H1 (cell line): ENCODE results near the gene ARRB1. TPM values are rescaled to one million over a fixed set of nuclear protein-coding genes. Genes with fewer than 3 reads are reported as not detected.

Experiments
- CTCF ChIA-PET: fragments of 300-600 bp; sonication (Branson Sonifier 250); formaldehyde crosslinking; loops from one replicate; lab custom pipeline; 2021; ENCODE audit not compliant: partially characterized antibody; lab: Charles Lee
- POLR2A ChIA-PET: fragments of 300-600 bp; sonication (Branson Sonifier 250); formaldehyde crosslinking; loops from one replicate; lab custom pipeline; 2021; ENCODE audit warnings: inconsistent platforms; ENCODE audit not compliant: partially characterized antibody; lab: Charles Lee
- DNase-seq, 2 experiments: peaks; one replicate each; pipeline versions ENCODE4 v3.0.0 to v3.0.0-alpha.2; 2010 to 2022; ENCODE audit warnings: low spot score in 2 of 2, low read depth in 1 of 2, mixed read lengths in 1 of 2
- FAIRE-seq: peaks from 2 replicates; lab custom pipeline; 2011; peaks lifted over from hg19 to GRCh38; lab: Jason Lieb, UNC
- H2AFZ ChIP-seq: 2 replicates; pipeline ENCODE4 v1.8.1; 2012; ENCODE audit warnings: low read length, inconsistent platforms
- H2AK5ac ChIP-seq: 2 replicates; pipeline ENCODE4 v1.6.1; 2013; ENCODE audit warnings: low read depth, low read length
- H2BK120ac ChIP-seq: replicated peaks from 2 replicates; pipeline ENCODE3; 2013; ENCODE audit warnings: low read depth, low read length, inconsistent platforms
- H2BK12ac ChIP-seq: 2 replicates; pipeline ENCODE4 v1.6.1; 2013; ENCODE audit warnings: low read depth, low read length
- H2BK15ac ChIP-seq: 2 replicates; pipeline ENCODE4 v1.6.1; 2013; ENCODE audit warnings: low read length
- H2BK20ac ChIP-seq: 2 replicates; pipeline ENCODE4 v1.6.1; 2013; ENCODE audit warnings: low read length
- H2BK5ac ChIP-seq: 2 replicates; pipeline ENCODE4 v1.6.1; 2013; ENCODE audit warnings: low read depth, low read length
- H3K14ac ChIP-seq: 2 replicates; pipeline ENCODE4 v1.6.1; 2013; ENCODE audit warnings: inconsistent platforms; ENCODE audit not compliant: insufficient read length
- H3K18ac ChIP-seq: 2 replicates; pipeline ENCODE4 v1.6.1; 2013; ENCODE audit warnings: low read length; ENCODE audit errors: extremely low read depth
- H3K23ac ChIP-seq: 2 replicates; pipeline ENCODE4 v1.6.1; 2013; ENCODE audit warnings: inconsistent platforms; ENCODE audit not compliant: insufficient read length
- H3K23me2 ChIP-seq: 2 replicates; pipeline ENCODE4 v1.6.1; 2013; ENCODE audit warnings: low read depth, low read length
- H3K27ac ChIP-seq: 2 replicates; pipeline ENCODE4 v1.6.1; 2011; ENCODE audit warnings: low read depth, low read length, inconsistent platforms
- H3K27me3 ChIP-seq, 4 experiments: replicated peaks in 1 of 4; 1 replicate in 1 of 4; 2 replicates in 3 of 4; pipeline versions ENCODE4 v1.6.1 to v1.8.1; 2011 to 2013; ENCODE audit warnings: low read length in 3 of 4, mild to moderate bottlenecking in 3 of 4, inconsistent platforms in 2 of 4, mixed read lengths in 2 of 4, moderate library complexity in 1 of 4; ENCODE audit not compliant: control insufficient read depth in 3 of 4, insufficient read depth in 3 of 4; ENCODE audit errors: extremely low read depth in 1 of 4
- H3K36me3 ChIP-seq, 4 experiments: 2 replicates each; pipeline versions ENCODE4 v1.6.1 to v1.8.1; 2011 to 2013; ENCODE audit warnings: mild to moderate bottlenecking in 4 of 4, low read length in 3 of 4, moderate library complexity in 2 of 4, control low read depth in 1 of 4, inconsistent platforms in 1 of 4; ENCODE audit not compliant: insufficient read depth in 4 of 4, control insufficient read depth in 2 of 4
- H3K4ac ChIP-seq: replicated peaks from 2 replicates; pipeline ENCODE3; 2013; ENCODE audit warnings: low read length, low read depth, mixed read lengths, inconsistent platforms; ENCODE audit not compliant: insufficient read length
- H3K4me1 ChIP-seq, 4 experiments: replicated peaks in 1 of 4; 1 replicate in 1 of 4; 2 replicates in 3 of 4; pipeline versions ENCODE4 v1.6.1 to v1.8.1; 2011 to 2013; ENCODE audit warnings: low read length in 3 of 4, inconsistent platforms in 2 of 4, mixed read lengths in 1 of 4; ENCODE audit not compliant: insufficient read depth in 4 of 4, control insufficient read depth in 3 of 4
- H3K4me2 ChIP-seq, 2 experiments: 2 replicates each; pipeline versions ENCODE4 v1.6.1 to v1.8.1; 2011 to 2013; ENCODE audit warnings: low read depth in 2 of 2, low read length in 2 of 2, control low read depth in 1 of 2, inconsistent platforms in 1 of 2, mild to moderate bottlenecking in 1 of 2; ENCODE audit not compliant: insufficient read depth in 1 of 2
- H3K4me3 ChIP-seq, 4 experiments: fragments of 200-600, 300-600 bp in 1 of 4; sonication (generic), shearing (Covaris generic), sonication (Bioruptor Twin) in 1 of 4; 2 replicates each; pipeline versions ENCODE4 v1.5.1 to v1.8.1; 2011 to 2016; ENCODE audit warnings: low read length in 4 of 4, low read depth in 3 of 4, control low read depth in 2 of 4, inconsistent platforms in 2 of 4, mild to moderate bottlenecking in 2 of 4, mixed read lengths in 1 of 4, moderate library complexity in 1 of 4; ENCODE audit not compliant: insufficient read depth in 2 of 4; ENCODE audit errors: extremely low read depth in 1 of 4
- H3K56ac ChIP-seq: replicated peaks from 2 replicates; pipeline ENCODE3; 2013; ENCODE audit warnings: low read depth, mild to moderate bottlenecking, mixed read lengths, low read length, inconsistent platforms; ENCODE audit not compliant: insufficient read length
- H3K79me1 ChIP-seq: 2 replicates; pipeline ENCODE4 v1.6.1; 2013; ENCODE audit warnings: low read depth, low read length, control low read depth
- H3K79me2 ChIP-seq, 2 experiments: 2 replicates each; pipeline versions ENCODE4 v1.6.1 to v1.8.1; 2012 to 2013; ENCODE audit warnings: low read length in 2 of 2, mild to moderate bottlenecking in 2 of 2, inconsistent platforms in 1 of 2; ENCODE audit not compliant: insufficient read depth in 2 of 2, control insufficient read depth in 1 of 2
- H3K9ac ChIP-seq, 4 experiments: replicated peaks in 1 of 4; 1 replicate in 1 of 4; 2 replicates in 3 of 4; pipeline versions ENCODE4 v1.6.1 to v1.8.1; 2011 to 2013; ENCODE audit warnings: low read depth in 3 of 4, low read length in 3 of 4, control low read depth in 2 of 4, mild to moderate bottlenecking in 2 of 4, moderate library complexity in 2 of 4, inconsistent platforms in 1 of 4; ENCODE audit errors: extremely low read depth in 1 of 4
- H3K9me3 ChIP-seq, 2 experiments: 2 replicates each; pipeline versions ENCODE4 v1.6.1 to v1.8.1; 2012 to 2013; ENCODE audit warnings: mild to moderate bottlenecking in 2 of 2, moderate library complexity in 2 of 2, control low read depth in 1 of 2, inconsistent platforms in 1 of 2, low read depth in 1 of 2, low read length in 1 of 2, mixed read lengths in 1 of 2; ENCODE audit not compliant: insufficient read depth in 2 of 2
- H4K20me1 ChIP-seq, 2 experiments: replicated peaks in 1 of 2; 2 replicates each; pipeline versions ENCODE3 to v1.8.1; 2011 to 2013; ENCODE audit warnings: inconsistent platforms in 2 of 2, low read length in 2 of 2, mild to moderate bottlenecking in 1 of 2; ENCODE audit not compliant: insufficient read depth in 2 of 2, control insufficient read depth in 1 of 2
- H4K5ac ChIP-seq: 2 replicates; pipeline ENCODE4 v1.6.1; 2013; ENCODE audit warnings: low read length, low read depth, mixed read lengths, inconsistent platforms; ENCODE audit not compliant: insufficient read length
- H4K8ac ChIP-seq: 2 replicates; pipeline ENCODE4 v1.8.0; 2013; ENCODE audit warnings: mild to moderate bottlenecking, moderate library complexity, low read length, inconsistent platforms; ENCODE audit not compliant: insufficient read depth; ENCODE audit errors: extremely low read depth
- H4K91ac ChIP-seq: replicated peaks from 2 replicates; pipeline ENCODE3; 2013; ENCODE audit warnings: low read length, mixed read lengths, inconsistent platforms; ENCODE audit not compliant: insufficient read length
- CBX8 ChIP-seq: fragments of 300-800, 300-1000 bp; sonication (generic); IDR thresholded peaks from 2 replicates; pipeline ENCODE4 v1.7.1; 2016; ENCODE audit warnings: low read depth, low read length, borderline replicate concordance
- EGR1 ChIP-seq: IDR thresholded peaks from 2 replicates; pipeline ENCODE4 v1.6.1; 2011; ENCODE audit warnings: low read depth, low read length, borderline replicate concordance
- EP300 ChIP-seq, 2 experiments: IDR thresholded peaks; 1 replicate in 1 of 2; 2 replicates in 1 of 2; pipeline ENCODE4 v1.6.1; 2011 to 2012; ENCODE audit warnings: low read depth in 2 of 2, low read length in 2 of 2, mild to moderate bottlenecking in 2 of 2, borderline replicate concordance in 1 of 2, inconsistent platforms in 1 of 2, moderate library complexity in 1 of 2
- RAD21 ChIP-seq, 2 experiments: IDR thresholded peaks in 1 of 2; conservative IDR thresholded peaks in 1 of 2; 2 replicates each; pipeline ENCODE4 v1.6.1; 2011; ENCODE audit warnings: low read depth in 2 of 2, low read length in 2 of 2, improper control_type of control experiment in 1 of 2, inconsistent platforms in 1 of 2, mild to moderate bottlenecking in 1 of 2, moderate library complexity in 1 of 2
- RXRA ChIP-seq: IDR thresholded peaks from 2 replicates; pipeline ENCODE4 v1.6.1; 2011; ENCODE audit warnings: low read depth, mild to moderate bottlenecking, low read length, moderate library complexity; ENCODE audit not compliant: insufficient read depth
- SIRT6 ChIP-seq: IDR thresholded peaks from one replicate; pipeline ENCODE4 v1.7.1; 2012; ENCODE audit warnings: low read length, inconsistent platforms
- SP1 ChIP-seq: IDR thresholded peaks from 2 replicates; pipeline ENCODE4 v1.6.1; 2011; ENCODE audit warnings: low read depth, low read length
- WGBS, 2 experiments: shearing (Covaris generic) in 1 of 2; methylation state at CpG; one replicate each; pipeline versions ENCODE4 v1.1.6 to v1.1.7; 2013 to 2015; ENCODE audit warnings: low lambda C conversion rate in 2 of 2, mixed read lengths in 2 of 2, inconsistent platforms in 1 of 2, low coverage in 1 of 2, missing lambda C conversion rate in 1 of 2; ENCODE audit not compliant: insufficient replicate concordance in 2 of 2, insufficient coverage in 1 of 2, insufficient read length in 1 of 2; ENCODE audit errors: extremely low coverage in 1 of 2, missing lambda C conversion rate in 1 of 2; 5-methylcytosine and 5-hydroxymethylcytosine counted together
- polyA plus RNA-seq, 7 experiments: library from polyadenylated mRNA; depleted of rRNA in 3 of 7; stranded (reverse) in 5 of 7; unstranded in 2 of 7; fragments of >200 nt in 5 of 7; fragments of 200-250 nt in 2 of 7; gene quantifications; 1 replicate in 5 of 7; 2 replicates in 1 of 7; 4 replicates in 1 of 7; pipeline versions ENCODE4 v1.2.1 to v1.2.3, GENCODE V29; 2011 to 2013; ENCODE audit warnings: missing spikeins in 2 of 7, mixed read lengths in 2 of 7
- total RNA-seq: library from RNA; stranded (reverse); fragmentation: NEBNext Ultra II Directional; extraction: Animal tissue kit (Norgen Biotek cat#: 25700); gene quantifications from 2 replicates; pipeline ENCODE4 v1.2.1, GENCODE V29; 2021

The ARRB1 gene
- total and polyA plus RNA-seq, 2 of the 8 experiments (the other 6 are each of a cell fraction or from before 2014, with no cell fraction given), result 9.4 to 31.8 TPM

DNA sequence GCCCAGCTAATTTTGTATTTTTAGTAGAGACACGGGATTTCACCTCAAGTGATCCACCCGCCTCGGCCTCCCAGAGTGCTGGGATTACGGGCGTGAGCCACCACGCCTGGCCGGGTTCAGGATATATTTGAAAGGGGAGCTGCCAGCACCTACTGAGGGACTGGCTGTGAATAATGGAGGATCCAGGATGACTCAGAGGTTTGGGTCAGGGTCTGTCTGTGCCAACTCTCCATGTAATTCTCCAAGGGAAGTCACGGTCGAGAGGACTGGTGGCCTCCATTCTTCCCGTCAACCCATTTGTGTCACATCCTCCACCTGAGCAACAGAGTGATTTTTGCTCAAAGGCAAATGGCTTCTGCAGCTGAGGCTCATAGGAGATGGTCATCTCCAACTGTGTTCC, 3.6 kb upstream of the ARRB1 start:
- Histone ChIP-seq H3K14ac (no peak overlapping the region), H3K4ac (no peak overlapping the region), H3K27ac (no peak overlapping the region), H3K9ac (no peak overlapping the region), H3K4me3 (no peak overlapping the region), H3K4me1 (peaks cover 7 to 15% (median 10%) of the 10 kb centered on the region in 4 experiments), H2BK120ac (no peak overlapping the region), H2BK12ac (no peak overlapping the region), H3K23ac (no peak overlapping the region), H3K79me2 (no peaks in the 10 kb centered on the region), H3K36me3 (no peaks in the 10 kb centered on the region), H3K9me3 (no peaks in the 10 kb centered on the region), H4K20me1 (peaks cover 0 to 4% of the 10 kb centered on the region in 2 experiments), H3K56ac (no peak overlapping the region), H3K18ac (no peak overlapping the region)
- ChIA-PET POLR2A (interaction anchor here (0.6 to 2.4 kb wide), 6 partner anchors 9 to 53 kb away, joined by 3 to 8 read pairs (median 4); no protein-coding TSS in a partner anchor), CTCF (interaction anchor here (1.0 to 1.3 kb wide), 5 partner anchors 16 to 106 kb away, joined by 3 read pairs; no protein-coding TSS in a partner anchor)
- DNase-seq, result no peak
- 94% methylated on average over 10 of the region's 10 CpGs; no CpG with 5 or more reads in 1 of the 2 experiments for WGBS, 2 experiments
- TF ChIP-seq EGR1 (no peak), EP300 (IDR thresholded peaks at IDR 0.05; ENCODE audit: borderline replicate concordance in 1 of 2, low read depth in 2 of 2, low read length in 2 of 2) (no peak), RXRA (no peak), SIRT6 (no peak), RAD21 (IDR thresholded peaks at IDR 0.05 in 1 of 2, conservative IDR thresholded peaks at IDR 0.05 in 1 of 2; ENCODE audit: low read depth in 2 of 2, low read length in 2 of 2) (no peak), SP1 (no peak), CBX8 (no peak)
- TF ChIP-seq, all 59 proteins: peak for 0
- H2AFZ ChIP-seq, result no peak overlapping the region; the same call in 1 of the 2 replicates
- no peak overlapping the region; the same call in 1 of the 2 replicates for H2AK5ac ChIP-seq
- H4K5ac ChIP-seq, result no peak overlapping the region
- H2BK20ac ChIP-seq, result no peak overlapping the region
- peaks cover 19% of the 10 kb centered on the region for H3K23me2 ChIP-seq
- no peak overlapping the region for H4K91ac ChIP-seq
- H3K4me2 ChIP-seq, result no peak overlapping the region
- peaks cover 4 to 11% (median 10%) of the 10 kb centered on the region in 4 experiments; a peak in 6 of 7 replicates for H3K27me3 ChIP-seq
- H4K8ac ChIP-seq, result no peak overlapping the region
- no peak overlapping the region for H2BK5ac ChIP-seq
- H3K79me1 ChIP-seq, result peaks cover 4% of the 10 kb centered on the region
- no peak for FAIRE-seq
- no peak overlapping the region for H2BK15ac ChIP-seq
